ENCODE results near the gene RPIA. TPM values are rescaled to one million over a fixed set of nuclear protein-coding genes. Genes with fewer than 3 reads are reported as not detected.
"Not testable (repeated sequence)": the region's sequence is repeated elsewhere in the genome, so short reads cannot be mapped to it uniquely, and the experiment has no call there.

Gene RPIA
- total RNA-seq, 1 donor from 2014 or later = 14.0 TPM

- DNase-seq = no peak
These were observed 44.4 kb downstream of the RPIA start for GRCh38 chr2:88735853-88736252.

DNA sequence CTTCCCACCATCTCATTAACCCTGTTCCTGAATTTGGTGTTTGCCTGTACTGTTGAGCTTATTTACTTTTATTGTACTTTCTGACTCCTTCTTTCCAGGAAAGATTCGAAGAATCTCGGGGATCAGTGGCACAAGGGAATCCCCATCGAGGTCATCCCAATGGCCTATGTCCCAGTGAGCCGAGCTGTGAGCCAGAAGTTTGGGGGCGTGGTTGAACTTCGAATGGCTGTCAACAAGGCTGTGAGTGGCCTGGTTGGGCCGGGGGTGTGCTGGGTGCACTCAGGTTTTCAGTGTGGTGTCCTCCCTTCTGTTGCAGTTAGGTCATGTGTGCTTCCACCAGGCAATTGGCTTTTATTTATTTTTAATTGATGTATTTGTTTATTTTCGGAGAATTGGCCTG, 45.0 kb downstream of the RPIA start:
- no peak for DNase-seq

- peak; percentile 36 for DNase-seq
These were observed 45.9 kb downstream of the RPIA start for GRCh38 chr2:88737385-88737784.

GRCh38 chr2:88738271-88738670, 46.8 kb downstream of the RPIA start:
- DNase-seq = no peak

- DNase-seq = peak; percentile 12
These were observed 48.6 kb downstream of the RPIA start for GRCh38 chr2:88739985-88740600.

- DNase-seq = no peak
These were observed 55.5 kb downstream of the RPIA start for GRCh38 chr2:88746929-88747490.

GRCh38 chr2:88747990-88748389, 56.5 kb downstream of the RPIA start:
- DNase-seq = no peak

DNA sequence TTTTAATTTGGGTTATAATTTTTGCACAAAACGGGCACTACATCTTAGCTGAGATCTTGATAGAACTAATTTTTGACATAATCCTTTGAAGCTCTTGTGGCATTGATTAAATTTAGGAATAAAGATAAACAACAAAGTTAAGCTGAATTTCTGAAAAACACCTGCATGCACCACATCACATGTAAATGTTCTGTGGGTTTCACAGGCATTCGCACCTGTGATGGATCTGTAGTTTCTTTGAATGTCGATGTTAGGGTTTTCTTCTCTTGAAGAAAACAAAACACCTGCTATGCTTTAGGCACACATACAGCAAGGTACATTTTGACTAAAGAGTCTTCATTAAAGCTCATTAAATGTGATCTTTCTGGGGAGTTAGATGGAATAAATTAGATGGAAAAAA, 60.3 kb downstream of the RPIA start:
- no peak for DNase-seq

DNA sequence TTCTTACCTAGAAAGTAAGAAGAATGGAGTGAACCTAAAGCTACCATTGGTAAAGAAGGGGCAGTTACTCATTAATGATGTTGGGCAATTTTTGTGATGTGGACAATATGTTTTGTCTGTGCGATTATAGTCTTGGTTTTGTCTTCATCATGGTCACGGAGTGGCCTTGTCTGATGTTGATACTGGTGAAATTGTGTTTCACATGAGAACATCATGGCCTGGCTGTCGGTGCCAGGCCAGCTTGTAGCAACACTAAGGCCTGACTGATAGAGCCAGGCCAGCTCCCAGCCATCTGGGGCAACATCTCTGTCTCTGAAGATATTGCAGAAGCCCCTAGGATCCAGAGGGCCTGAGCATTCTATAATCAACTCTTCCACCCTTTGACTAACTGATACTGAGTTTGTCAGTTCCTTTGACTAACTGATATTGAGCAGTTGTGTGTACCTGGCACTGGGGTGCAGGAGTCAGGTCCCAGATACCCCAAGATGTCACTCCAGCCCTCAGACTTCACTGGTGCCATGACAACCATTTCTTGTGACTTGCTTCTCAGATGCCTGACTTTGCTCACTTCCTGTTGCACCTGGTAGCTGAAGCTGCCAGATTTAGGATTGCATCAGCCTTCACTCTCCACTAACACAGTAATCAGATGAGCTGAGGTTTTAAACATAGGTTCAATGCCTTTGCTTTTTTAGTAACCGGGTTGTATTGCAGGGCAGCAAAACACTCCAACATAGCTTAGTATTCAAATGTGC, 62.5 kb downstream of the RPIA start:
- no peak for DNase-seq

GRCh38 chr2:88754585-88755320, 63.3 kb downstream of the RPIA start:
- DNase-seq = no peak

- no peak for DNase-seq
These were observed 64.4 kb downstream of the RPIA start for GRCh38 chr2:88755836-88756235.

DNA sequence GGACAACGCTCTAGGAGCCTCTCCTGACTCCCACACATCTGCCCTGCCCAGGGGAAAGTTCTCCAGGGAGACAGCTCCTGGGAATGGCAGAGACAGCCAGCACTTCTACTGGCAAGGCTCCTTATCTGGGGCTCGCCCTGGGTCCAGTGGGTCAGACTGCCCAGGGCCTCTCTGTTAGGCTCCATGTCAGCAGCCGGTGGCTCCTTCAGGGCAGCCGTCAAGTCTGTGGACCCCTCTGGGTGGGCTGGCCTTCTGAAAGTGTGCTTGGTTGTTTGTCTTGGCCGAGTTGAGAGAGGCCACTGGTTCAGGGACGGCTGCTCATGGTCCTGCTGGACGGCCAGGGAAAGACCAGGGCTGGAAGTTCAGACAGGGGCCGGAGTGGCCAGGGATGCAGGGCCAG, 65.6 kb downstream of the RPIA start:
- DNase-seq = no peak

DNA sequence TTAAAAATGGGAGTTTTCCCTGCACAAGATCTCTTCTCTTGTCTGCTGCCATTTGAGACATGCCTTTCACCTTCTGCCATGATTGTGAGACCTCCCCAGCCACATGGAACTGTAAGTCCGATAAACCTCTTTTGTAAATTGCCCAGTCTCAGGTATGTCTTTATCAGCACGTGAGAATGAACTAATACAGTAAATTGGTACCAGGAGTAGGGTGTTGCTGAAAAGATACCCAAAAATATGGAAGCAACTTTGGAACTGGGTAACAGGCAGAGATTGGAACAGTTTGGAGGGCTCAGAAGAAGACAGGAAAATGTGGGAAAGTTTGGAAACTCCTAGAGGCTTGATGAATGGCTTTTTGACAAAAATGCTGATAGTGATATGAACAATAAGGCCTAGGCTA, 67.2 kb downstream of the RPIA start:
- DNase-seq = not testable (repeated sequence)

DNA sequence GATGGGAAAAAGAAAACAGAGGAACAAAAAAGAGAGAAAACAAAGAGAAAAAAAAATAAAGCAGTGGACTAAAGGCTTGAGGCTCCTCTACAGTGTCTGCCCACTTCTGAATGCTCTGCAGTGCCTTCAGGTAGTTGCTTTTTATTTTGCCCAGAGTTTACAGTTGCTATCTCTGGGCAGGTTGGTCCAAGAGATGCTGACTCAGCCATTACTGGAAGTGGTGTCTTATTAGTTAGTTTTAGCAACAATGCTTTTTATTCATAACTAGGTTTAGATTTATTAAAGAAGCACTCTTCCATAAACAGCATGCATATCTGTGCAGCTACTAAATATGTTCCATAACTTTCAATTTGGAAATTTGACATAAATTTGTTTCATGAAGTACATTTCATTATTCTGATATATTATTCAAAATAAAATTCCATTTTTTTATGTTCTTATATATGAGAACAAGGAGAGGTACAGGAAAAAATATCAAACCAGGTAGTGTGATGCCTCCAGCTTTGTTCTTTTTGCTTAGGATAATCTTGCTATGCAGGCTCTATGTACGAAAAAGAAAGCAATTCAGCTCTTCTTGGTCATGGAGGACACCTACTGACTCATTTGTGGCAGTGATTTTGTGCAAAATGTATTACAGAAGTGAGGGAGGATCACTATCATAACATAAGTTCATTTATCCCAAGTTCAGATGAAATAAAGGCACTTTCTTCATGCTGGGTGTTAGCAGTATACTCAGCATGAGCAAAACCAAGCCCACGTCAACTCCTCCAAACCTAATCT, 69.5 kb downstream of the RPIA start:
- DNase-seq = no peak

DNA sequence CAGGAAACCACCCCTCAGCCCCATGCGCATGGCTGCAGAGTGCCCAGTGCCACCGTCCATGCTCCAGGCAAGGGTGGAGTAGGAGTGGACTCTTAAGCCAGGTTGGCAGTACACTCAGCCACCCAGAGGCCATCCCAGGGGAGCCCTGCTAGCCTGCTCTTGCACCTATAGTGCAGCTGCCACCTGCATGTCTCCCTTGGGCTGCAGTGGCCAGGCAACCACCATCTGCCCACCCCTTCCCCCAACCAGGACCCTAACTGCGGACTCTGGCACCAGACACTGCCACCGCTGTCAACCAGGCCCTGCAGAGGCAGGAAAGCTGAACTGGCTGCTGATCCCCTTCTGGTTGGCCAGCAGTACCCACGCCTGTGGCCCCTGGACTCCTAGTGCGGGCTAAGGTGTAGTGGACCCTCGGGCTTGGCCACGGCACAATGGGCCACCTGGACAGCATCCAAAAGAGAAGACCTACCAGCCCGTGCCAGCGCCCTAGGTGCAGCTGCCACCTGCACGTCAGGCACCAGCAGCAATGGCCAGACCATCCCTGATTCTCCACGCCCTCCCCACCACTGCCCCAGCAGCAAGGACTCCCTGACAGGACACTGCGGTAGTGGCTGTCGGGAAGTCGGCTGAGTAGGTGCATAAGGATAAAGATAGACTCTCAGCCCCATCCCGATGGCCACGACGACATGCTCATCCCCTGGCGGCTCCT, 72.8 kb downstream of the RPIA start:
- DNase-seq = no peak

DNA sequence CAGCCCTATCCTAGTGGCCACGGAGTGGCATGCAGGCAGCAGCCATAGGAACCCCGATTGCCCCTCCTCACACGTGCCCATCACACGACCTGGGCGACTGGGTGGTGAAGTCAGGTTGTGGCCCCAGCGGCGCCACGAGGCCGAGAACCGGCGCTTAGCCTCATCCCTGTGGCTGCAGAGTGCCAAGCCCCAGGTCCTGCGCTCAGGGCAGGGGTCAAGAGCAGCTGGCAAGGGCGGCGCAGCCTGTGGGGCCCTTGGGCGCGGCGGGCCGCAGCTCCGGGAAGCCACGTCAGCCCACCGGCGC, 73.3 kb downstream of the RPIA start:
- DNase-seq = no peak

GRCh38 chr2:88765154-88765888, 73.8 kb downstream of the RPIA start:
- DNase-seq = no peak

DNA sequence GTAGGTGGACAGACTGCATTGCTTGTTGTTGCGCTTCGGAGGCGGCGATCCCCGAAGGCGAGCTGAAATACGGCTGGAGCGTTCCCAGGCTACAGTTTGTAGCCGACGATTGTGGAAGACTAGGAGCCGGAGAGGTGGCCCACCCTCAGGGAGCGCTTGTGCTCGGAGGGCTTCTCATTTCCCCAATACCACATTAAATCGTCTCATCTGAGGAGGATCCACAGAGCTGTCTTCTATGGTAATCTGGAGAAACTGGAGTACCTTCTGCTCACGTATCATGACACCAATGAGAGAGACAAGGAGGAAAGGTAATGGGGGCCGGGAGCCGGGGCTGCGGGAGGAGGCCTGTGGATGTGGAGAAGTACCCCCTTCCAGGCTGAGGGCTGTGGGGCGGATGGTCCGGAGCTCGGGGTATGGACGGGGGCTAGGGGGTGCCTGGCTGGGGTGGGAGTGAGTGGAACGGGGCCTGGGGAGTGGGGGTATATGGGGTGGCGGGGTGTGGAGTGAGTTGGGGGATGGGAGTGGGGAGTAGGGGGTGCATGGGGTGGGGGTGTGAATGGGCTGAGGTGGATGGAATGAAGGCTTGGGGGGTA, 74.5 kb downstream of the RPIA start:
- DNase-seq = not testable (repeated sequence)

DNA sequence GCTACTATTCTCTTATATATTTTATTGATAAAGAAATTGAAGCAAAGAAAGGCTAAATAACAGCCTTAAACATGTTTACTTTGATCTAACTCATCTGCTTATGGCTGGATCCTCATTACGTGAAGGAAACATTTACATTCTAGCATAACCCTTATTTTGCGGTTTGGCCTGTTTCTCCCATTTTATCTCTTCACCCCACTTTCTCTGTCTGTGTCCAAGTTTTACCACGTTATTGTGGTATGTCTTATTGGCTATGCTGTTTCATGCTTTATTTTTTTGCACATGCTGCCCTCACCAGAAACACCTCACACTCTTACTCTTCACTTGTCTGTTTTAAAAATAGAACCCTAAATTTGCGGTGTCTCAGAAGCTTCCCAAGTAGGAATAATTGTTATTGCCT, 78.5 kb downstream of the RPIA start:
- no peak for DNase-seq

- DNase-seq = not testable (repeated sequence)
These were observed 82.0 kb downstream of the RPIA start for GRCh38 chr2:88773233-88774028.
